Measurements from ENCODE around the gene CHMP2B.
"Not testable (repeated sequence)": the region's sequence is repeated elsewhere in the genome, so short reads cannot be mapped to it uniquely, and the experiment has no call there.

CHMP2B gene

GRCh38 chr3:87287011-87287410 lies 59.9 kb downstream of the CHMP2B start:
- no peak for DNase-seq (ENCODE audit: low read depth)
- no peak overlapping the region for H3K4me3 ChIP-seq (ENCODE audit: control insufficient read depth, low read depth, low read length)
- TF ChIP-seq, protein P1, sequence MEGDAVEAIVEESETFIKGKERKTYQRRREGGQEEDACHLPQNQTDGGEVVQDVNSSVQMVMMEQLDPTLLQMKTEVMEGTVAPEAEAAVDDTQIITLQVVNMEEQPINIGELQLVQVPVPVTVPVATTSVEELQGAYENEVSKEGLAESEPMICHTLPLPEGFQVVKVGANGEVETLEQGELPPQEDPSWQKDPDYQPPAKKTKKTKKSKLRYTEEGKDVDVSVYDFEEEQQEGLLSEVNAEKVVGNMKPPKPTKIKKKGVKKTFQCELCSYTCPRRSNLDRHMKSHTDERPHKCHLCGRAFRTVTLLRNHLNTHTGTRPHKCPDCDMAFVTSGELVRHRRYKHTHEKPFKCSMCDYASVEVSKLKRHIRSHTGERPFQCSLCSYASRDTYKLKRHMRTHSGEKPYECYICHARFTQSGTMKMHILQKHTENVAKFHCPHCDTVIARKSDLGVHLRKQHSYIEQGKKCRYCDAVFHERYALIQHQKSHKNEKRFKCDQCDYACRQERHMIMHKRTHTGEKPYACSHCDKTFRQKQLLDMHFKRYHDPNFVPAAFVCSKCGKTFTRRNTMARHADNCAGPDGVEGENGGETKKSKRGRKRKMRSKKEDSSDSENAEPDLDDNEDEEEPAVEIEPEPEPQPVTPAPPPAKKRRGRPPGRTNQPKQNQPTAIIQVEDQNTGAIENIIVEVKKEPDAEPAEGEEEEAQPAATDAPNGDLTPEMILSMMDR (IDR thresholded peaks at IDR 0.05; ENCODE audit: control insufficient read depth, insufficient read depth, low read depth, low read length, missing control alignments): no peak

GRCh38 chr3:87288446-87288845 lies 61.3 kb downstream of the CHMP2B start:
- no peak for DNase-seq (ENCODE audit: low read depth)
- H3K4me3 ChIP-seq (ENCODE audit: control insufficient read depth, low read depth, low read length): no peak overlapping the region
- TF ChIP-seq, protein P1 (IDR thresholded peaks at IDR 0.05; ENCODE audit: control insufficient read depth, insufficient read depth, low read depth, low read length, missing control alignments): no peak

DNA sequence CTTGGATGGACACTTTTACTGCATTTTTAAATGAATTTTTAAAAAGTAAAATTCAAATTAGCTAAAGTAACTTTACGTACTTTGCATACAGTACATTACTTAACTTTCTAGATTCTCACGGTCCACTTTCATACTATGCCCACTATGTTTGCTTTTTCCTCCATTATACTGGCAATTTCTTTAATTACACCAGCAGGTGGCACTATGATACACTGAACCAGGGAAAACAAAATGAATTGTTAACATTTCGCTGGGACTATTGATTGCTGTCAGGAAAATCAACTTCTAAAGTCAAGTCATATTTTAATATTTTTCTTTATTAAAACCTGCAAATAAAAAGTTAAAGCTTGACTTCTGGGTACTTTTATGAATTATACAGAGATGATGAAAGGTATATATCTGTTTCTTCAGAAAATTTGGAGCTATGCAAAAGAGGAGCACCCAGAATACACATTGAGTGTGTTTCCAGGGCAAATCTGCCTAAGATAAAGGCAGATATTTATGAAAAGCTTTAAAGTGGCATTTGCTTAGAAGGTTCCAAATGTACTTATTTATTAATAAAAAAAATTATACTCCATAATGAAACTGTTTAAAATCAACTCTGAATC lies 71.1 kb downstream of the CHMP2B start:
- H3K4me3 ChIP-seq (ENCODE audit: control insufficient read depth, low read depth, low read length): no peak overlapping the region
- TF ChIP-seq, protein P1 (IDR thresholded peaks at IDR 0.05; ENCODE audit: control insufficient read depth, insufficient read depth, low read depth, low read length, missing control alignments): peak; percentile 56
- no peak for DNase-seq (ENCODE audit: low read depth)

DNA sequence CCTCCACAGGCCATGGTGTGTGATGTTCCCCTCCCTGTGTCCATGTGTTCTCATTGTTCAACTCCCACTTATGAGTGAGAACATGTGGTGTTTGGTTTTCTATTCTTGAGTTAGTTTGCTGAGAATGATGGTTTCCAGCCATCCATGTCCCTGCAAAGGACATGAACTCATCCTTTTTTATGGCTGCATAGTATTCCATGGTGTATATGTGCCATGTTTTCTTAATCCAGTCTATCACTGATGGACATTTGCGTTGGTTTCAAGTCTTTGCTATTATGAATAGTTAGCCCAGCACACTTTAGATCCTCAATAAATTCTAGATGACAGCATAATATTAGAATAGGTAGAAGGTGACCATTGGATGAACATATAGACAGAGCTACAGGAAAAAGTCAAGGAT lies 77.9 kb downstream of the CHMP2B start:
- not testable (repeated sequence) for H3K4me3 ChIP-seq (ENCODE audit: control insufficient read depth, low read depth, low read length); DNase-seq (ENCODE audit: low read depth)

Measured in AG09309 (cell line).